Measurements from ENCODE around the gene COL27A1. TPM values are rescaled to one million over a fixed set of nuclear protein-coding genes. Genes with fewer than 3 reads are reported as not detected.

The COL27A1 gene
- total and polyA plus RNA-seq, 2 donors from 2014 or later, result 13.6 to 45.6 TPM

GRCh38 chr9:114300153-114300845 is 145.0 kb downstream of the COL27A1 start:
- TF ChIP-seq CTCF (IDR thresholded peaks at IDR 0.05; ENCODE audit: borderline replicate concordance, extremely low read depth, insufficient read depth), result no peak
- Histone ChIP-seq H3K27ac (ENCODE audit: low read depth in 2 of 2, low read length in 2 of 2) (no peak overlapping the region), H3K4me1 (ENCODE audit: control insufficient read depth in 2 of 3, insufficient read depth in 2 of 3, low read depth in 1 of 3, low read length in 3 of 3) (peaks cover 0 to 2% (median 0%) of the 10 kb centered on the region in 3 donors), H3K4me3 (ENCODE audit: low read length in 3 of 3) (no peak overlapping the region), H3K9me3 (ENCODE audit: control insufficient read depth in 2 of 3, insufficient read depth in 1 of 3, low read length in 3 of 3) (no peaks in the 10 kb centered on the region), H3K36me3 (ENCODE audit: control insufficient read depth in 2 of 3, insufficient read depth in 3 of 3, low read length in 3 of 3) (peaks cover 0 to 22% (median 4%) of the 10 kb centered on the region in 3 donors), H3K27me3 (ENCODE audit: control insufficient read depth, insufficient read depth, low read length) (no peaks in the 10 kb centered on the region), H3K9ac (ENCODE audit: low read length in 3 of 3) (no peak overlapping the region)
- intact Hi-C loops (cut with DNase I), result no loop called here
- FAIRE-seq, result no peak
- DNase-seq, result peak in 3 of 5 donors; percentile 8 to 35 (median 8)

GRCh38 chr9:114300846-114301797 is 145.8 kb downstream of the COL27A1 start:
- no peaks in the 10 kb centered on the region for H3K27me3 ChIP-seq (ENCODE audit: control insufficient read depth, insufficient read depth, low read length)
- no peak for TF ChIP-seq CTCF (IDR thresholded peaks at IDR 0.05; ENCODE audit: borderline replicate concordance, extremely low read depth, insufficient read depth)
- no peaks in the 10 kb centered on the region for H3K9me3 ChIP-seq (ENCODE audit: control insufficient read depth in 2 of 3, insufficient read depth in 1 of 3, low read length in 3 of 3)
- intact Hi-C loops (cut with DNase I), result no loop called here
- no peak for FAIRE-seq
- no peak overlapping the region for H3K4me3 ChIP-seq (ENCODE audit: low read length in 3 of 3)
- no peak overlapping the region for H3K9ac ChIP-seq (ENCODE audit: low read length in 3 of 3)
- H3K36me3 ChIP-seq (ENCODE audit: control insufficient read depth in 2 of 3, insufficient read depth in 3 of 3, low read length in 3 of 3), result peaks cover 0 to 19% (median 4%) of the 10 kb centered on the region in 3 donors
- peaks cover 0 to 6% (median 0%) of the 10 kb centered on the region in 3 donors for H3K4me1 ChIP-seq (ENCODE audit: control insufficient read depth in 2 of 3, insufficient read depth in 2 of 3, low read depth in 1 of 3, low read length in 3 of 3)
- peak in 2 of 5 donors; percentile 35 for DNase-seq
- no peak overlapping the region for H3K27ac ChIP-seq (ENCODE audit: low read depth in 2 of 2, low read length in 2 of 2)

GRCh38 chr9:114301798-114302565 is 146.6 kb downstream of the COL27A1 start:
- FAIRE-seq, result no peak

More at GRCh38 chr9:114301798-114302565, 146.6 kb downstream of the COL27A1 start:
- Histone ChIP-seq H3K4me1 (ENCODE audit: control insufficient read depth in 2 of 3, insufficient read depth in 2 of 3, low read depth in 1 of 3, low read length in 3 of 3) (peaks cover 0 to 6% (median 0%) of the 10 kb centered on the region in 3 donors), H3K4me3 (ENCODE audit: low read length in 3 of 3) (no peak overlapping the region), H3K9ac (ENCODE audit: low read length in 3 of 3) (no peak overlapping the region), H3K9me3 (ENCODE audit: control insufficient read depth in 2 of 3, insufficient read depth in 1 of 3, low read length in 3 of 3) (no peaks in the 10 kb centered on the region), H3K27me3 (ENCODE audit: control insufficient read depth, insufficient read depth, low read length) (no peaks in the 10 kb centered on the region), H3K27ac (ENCODE audit: low read depth in 2 of 2, low read length in 2 of 2) (no peak overlapping the region), H3K36me3 (ENCODE audit: control insufficient read depth in 2 of 3, insufficient read depth in 3 of 3, low read length in 3 of 3) (peaks cover 0 to 13% (median 4%) of the 10 kb centered on the region in 3 donors)
- intact Hi-C loops (cut with DNase I), result no loop called here
- peak in 2 of 5 donors; percentile 16 to 37 for DNase-seq
- TF ChIP-seq CTCF (IDR thresholded peaks at IDR 0.05; ENCODE audit: borderline replicate concordance, extremely low read depth, insufficient read depth), result no peak

Data from kidney (tissue), 14 donors.